ENCODE measurements around the gene SLC25A25.

- TF ChIP-seq CTCF (IDR thresholded peaks at IDR 0.05) (no peak), POLR2A (IDR thresholded peaks at IDR 0.05) (no peak)
Measured at GRCh38 chr9:128045831-128046230, 22.2 kb upstream of the SLC25A25 start.
